COLO668 (cell line): ENCODE results near the gene AKT1S1.
A peak's percentile ranks its signal among the peaks of the same experiment; 100 is the strongest.

ENCODE experiments used
- DNase-seq: peaks from one replicate; lab custom pipeline; 2025; ENCODE audit not compliant: unreplicated experiment; lab: John Stamatoyannopoulos, UW

AKT1S1 gene

DNA sequence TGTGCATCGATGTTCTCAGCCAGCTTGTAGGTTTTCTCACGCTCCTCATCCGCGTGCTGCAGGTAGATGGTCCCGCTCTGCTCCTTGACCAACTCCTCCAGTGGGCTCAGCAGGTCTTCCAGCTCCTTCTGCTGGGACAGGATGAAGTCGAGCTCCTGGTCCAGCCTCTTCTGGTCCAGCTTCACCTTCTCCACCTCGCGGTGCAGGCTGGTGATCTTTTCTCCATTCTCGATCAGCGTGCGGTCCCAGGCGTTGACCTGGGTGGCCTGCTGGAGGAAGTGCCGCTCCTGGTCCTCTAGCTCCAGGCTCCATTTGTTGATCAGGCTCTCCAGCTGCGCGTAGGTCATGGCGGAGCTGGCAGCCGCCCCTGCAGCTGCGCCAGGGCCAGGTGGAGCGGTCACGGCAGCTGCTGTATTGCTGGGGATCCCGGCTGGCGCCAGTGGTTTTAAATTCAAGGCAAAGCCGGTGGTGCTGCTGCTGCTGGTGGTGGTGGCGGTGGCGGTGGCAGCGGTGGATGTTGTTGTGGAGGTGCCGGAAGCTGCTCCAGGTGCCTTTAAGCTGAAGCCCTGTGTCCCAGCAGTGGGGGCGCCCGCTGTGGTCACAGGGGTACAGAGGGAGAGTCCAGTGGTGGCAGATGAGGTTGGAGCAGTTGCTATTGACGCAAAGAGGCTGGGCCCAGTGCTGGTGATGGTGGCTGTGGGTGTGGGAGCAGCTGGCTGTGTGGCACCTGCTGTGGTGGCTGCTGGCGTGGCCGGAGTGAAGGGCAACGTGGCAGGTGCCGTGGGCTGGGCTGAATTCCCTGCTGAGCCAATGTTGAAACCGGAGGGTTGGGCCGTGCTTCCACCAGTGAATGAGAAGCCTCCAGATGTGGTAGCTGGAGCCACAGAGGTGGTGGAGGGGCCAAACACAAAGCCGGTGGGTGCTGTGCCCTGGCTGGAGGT lies 31.6 kb upstream of the AKT1S1 start:
- no peak for DNase-seq

DNA sequence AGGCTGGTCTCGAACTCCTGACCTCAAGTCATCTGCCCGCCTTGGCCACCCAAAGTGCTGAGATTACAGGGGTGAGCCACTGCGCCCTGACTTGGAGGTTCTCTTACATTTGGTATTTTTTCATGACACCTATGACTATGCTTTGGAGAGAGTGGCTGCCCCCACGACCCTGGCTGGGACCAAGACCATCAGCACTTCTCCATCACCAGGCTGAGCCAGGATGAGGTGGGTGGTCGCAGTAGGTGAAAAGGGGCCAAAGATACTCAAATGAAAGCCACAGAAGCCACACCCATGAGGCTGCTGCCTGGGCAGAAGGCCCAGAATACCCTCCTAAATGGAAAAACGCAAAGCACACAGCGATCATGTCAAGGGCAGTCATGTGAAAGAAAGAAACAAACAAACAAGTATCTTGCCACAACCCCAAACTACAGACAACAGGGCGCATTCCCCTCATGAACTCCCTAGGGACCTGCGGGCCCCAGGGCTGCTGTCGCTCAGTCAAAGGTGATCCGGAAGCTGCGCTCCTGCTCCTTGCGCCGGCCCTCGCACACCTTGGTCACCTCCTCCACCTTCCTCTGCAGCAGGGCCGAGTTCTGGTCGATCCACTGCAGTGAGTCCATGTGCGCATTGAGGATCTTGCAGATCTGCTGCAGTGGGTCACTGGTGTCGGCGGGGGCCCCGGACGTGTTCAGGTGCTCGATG lies 30.7 kb upstream of the AKT1S1 start:
- DNase-seq: no peak

GRCh38 chr19:49906879-49907564 lies 29.9 kb upstream of the AKT1S1 start:
- no peak for DNase-seq

DNA sequence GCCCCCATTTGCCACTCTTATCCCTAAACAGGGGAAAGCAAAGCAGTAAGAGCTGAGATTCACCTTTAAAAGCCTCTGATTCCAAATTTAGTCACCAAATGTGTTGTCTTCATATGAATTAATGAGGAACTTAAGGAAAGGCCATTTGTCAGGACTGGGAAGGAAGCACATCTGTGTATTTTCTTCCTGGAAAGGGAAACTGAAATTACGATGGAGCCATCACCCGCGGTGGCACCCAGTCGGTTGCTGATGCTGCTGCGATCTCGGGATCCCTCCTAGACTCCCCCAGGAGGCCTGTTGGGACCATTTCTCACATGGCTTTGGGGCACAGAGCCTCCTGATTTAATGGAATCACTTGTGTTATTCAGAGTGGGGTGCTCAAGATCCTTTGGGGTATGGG lies 27.0 kb upstream of the AKT1S1 start:
- DNase-seq: no peak

- peak; percentile 16 for DNase-seq
Observed at GRCh38 chr19:49896863-49897621, 19.9 kb upstream of the AKT1S1 start, which contains the start of gene IL4I1. IL4I1 (minus strand) TSS chr19:49896887; CDS start chr19:49896160, 727 bp downstream.

GRCh38 chr19:49895566-49896297 lies 18.6 kb upstream of the AKT1S1 start:
- no peak for DNase-seq

- no peak for DNase-seq
Observed at GRCh38 chr19:49894879-49895565, 17.9 kb upstream of the AKT1S1 start.

- DNase-seq: no peak
Observed at GRCh38 chr19:49894011-49894664, 17.0 kb upstream of the AKT1S1 start.

GRCh38 chr19:49892716-49893115 lies 15.6 kb upstream of the AKT1S1 start:
- DNase-seq: no peak

DNA sequence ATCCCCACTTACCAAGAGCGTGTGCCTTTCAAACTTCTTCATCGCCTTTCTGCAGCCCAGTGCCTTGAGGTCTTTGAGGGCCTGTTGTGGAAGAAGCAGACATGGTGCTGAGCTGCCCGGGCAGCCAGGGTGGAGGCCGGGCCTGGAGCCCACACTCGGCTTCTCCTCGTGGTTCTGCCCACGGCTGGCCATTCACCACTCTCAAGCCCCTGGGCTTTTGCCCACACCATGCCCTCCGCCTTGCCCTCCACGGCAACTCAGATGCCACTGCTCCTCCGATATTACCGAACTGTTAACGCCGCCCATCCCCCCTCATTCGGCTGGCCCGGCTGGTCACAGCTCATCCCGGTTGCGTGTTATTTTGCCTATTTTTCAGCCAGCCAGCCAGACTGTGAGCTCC lies 14.2 kb upstream of the AKT1S1 start:
- no peak for DNase-seq

GRCh38 chr19:49890349-49891311 lies 13.5 kb upstream of the AKT1S1 start:
- peak; percentile 84 for DNase-seq

DNA sequence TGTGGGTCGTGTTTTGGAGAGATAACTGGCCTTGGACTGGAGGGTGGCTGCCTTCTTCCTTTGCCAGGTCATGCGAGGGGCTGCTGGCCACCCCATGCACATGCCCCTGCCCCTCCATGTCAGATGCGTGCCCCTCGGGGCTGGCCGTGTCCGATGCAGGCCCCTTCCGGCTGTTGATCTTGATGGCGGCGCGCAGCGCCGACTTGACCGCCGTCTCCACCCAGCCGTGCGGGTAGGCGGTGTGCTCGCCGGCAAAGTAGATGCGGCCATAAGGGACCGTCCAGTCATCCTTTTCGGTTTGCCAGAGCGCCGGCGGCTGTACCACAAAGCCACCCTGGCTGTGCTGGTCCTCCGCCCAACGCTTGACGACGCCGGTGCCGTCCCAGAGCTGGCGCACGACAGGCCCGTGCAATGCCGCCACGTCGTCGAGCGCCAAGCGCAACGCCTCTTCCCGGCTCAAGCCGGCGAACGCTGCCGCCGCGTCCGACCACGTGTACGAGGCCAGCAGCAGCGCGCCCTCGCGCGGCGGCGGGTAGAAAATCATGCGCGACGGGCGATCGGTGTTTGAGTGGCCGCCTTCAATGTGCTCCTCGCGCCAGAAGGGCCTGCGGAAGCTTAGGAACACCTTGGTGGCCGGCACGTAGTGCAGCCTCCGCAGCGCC lies 12.7 kb upstream of the AKT1S1 start:
- DNase-seq: peak; percentile 89

DNA sequence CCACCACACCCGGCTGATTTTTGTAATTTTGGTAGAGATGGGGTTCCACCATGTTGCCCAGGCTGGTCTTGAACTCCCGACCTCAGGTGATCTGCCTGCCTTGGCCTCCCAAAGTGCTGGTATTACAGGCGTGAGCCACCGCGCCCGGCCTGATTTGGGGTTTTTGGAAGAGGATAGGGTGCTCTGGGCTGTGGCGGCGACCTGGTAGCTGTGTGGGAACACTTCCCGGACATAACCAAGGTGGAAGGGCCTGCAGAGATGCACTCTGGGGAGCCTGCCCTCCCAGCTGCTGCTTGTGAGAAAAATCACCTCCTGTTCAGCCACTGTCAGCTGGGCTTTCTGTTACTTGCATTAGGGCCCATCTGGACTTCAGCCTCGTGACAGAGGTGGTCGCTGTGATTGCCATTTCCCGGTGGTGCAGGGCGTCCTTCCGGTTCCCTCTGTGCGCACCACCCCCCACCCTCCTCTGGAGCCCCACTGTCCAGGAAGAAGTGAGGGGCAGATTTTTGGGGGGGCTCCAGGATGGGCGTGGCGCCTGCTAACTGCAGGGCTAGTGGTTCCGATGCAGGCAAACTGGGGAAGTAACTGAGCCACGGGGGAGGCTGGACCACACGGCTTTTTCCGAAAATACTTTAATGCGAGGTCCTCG lies 12.0 kb upstream of the AKT1S1 start:
- no peak for DNase-seq

DNA sequence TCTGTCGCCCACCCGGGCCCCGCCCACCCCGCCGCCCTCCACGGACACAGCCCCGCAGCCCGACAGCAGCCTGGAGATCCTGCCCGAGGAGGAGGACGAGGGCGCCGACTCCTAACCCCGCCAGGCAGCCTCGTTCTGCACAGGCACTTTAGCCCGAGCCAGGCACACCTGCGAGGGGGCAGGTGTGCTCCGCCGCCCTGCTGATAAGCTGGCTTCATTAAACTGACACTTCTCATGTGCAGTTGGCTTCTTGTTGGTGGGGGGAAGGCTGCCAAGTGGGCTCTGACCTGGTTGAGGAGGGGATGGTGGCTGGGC lies 11.3 kb upstream of the AKT1S1 start:
- DNase-seq: peak; percentile 52

GRCh38 chr19:49887665-49888509 lies 10.7 kb upstream of the AKT1S1 start:
- peak; percentile 50 for DNase-seq

DNA sequence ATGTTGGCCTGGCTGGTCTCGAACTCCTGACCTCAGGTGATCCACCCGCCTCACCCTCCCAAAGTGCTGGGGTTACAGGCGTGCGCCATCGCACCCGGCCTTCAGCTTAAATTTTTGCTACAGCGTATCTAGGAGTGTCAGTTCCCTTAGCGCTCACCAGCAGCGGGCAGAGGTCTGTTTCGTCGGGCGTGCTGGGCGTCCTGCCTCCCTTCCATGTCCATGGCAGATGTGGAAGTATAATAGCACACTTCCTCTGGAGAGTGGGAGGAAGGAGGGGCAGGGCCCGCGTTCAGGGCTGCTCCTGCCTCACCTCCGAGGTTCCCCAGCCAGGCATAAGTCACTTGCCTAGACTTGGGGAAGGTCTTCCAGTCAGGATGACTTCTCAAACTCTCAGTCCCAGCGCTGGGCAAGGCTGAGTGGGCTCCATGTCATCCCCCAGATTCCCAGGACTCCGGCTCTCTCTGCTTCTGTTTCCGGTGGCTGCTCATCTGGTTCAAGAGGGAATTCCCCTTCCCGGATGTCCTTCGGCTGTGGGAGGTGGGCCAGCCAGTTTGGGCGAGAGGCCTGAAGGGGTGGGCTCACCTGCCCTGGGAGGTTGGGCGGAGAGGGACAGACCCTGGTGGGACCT lies 10.0 kb upstream of the AKT1S1 start:
- peak; percentile 12 for DNase-seq
